K562 (cell line): Measurements from ENCODE around the gene HK1. TPM values are rescaled to one million over a fixed set of nuclear protein-coding genes. Genes with fewer than 3 reads are reported as not detected.
A peak's percentile ranks its signal among the peaks of the same experiment; 100 is the strongest.

ENCODE experiments used
- ATF7 ChIP-seq: fragments of 450-650 bp; IDR thresholded peaks from 2 replicates; pipeline ENCODE4 v1.7.1; 2014; ENCODE audit warnings: mild to moderate bottlenecking, moderate library complexity
- CEBPB ChIP-seq: fragments of 450-650 bp; IDR thresholded peaks from 2 replicates; pipeline ENCODE4 v1.6.1; 2016; ENCODE audit warnings: missing genetic modification characterization, missing compliant biosample characterization
- CREBBP ChIP-seq: IDR thresholded peaks from one replicate; pipeline ENCODE4 v1.6.1; 2012; ENCODE audit warnings: low read depth, mild to moderate bottlenecking, control low read depth, inconsistent platforms, low read length
- CTCF ChIP-seq, 3 experiments: IDR thresholded peaks in 2 of 3; conservative IDR thresholded peaks in 1 of 3; 2 replicates each; pipeline ENCODE4 v1.5.1; 2011 to 2012; ENCODE audit warnings: low read length in 3 of 3, mild to moderate bottlenecking in 3 of 3, control low read depth in 2 of 3, improper control_type of control experiment in 1 of 3, inconsistent platforms in 1 of 3, low read depth in 1 of 3, mixed read lengths in 1 of 3, moderate library complexity in 1 of 3; ENCODE audit not compliant: insufficient read depth in 2 of 3
- ESRRA ChIP-seq: fragments of 450-650 bp; IDR thresholded peaks from 2 replicates; pipeline ENCODE4 v1.6.1; 2014; ENCODE audit warnings: low read depth, mild to moderate bottlenecking, moderate library complexity, borderline replicate concordance
- FOXA3 ChIP-seq, 2 experiments: fragments of 450-650 bp in 1 of 2; sonication (generic) in 1 of 2; formaldehyde crosslinking; IDR thresholded peaks in 1 of 2; conservative IDR thresholded peaks in 1 of 2; 2 replicates each; pipeline versions ENCODE4 v1.4.0 to v1.8.0; 2020 to 2022; ENCODE audit warnings: mild to moderate bottlenecking in 2 of 2, missing genetic modification reagents in 1 of 2
- FOXK2 ChIP-seq, 2 experiments: fragments of 450-650 bp; IDR thresholded peaks in 1 of 2; conservative IDR thresholded peaks in 1 of 2; 2 replicates each; pipeline ENCODE4 v1.6.1; 2016; ENCODE audit warnings: low read depth in 2 of 2, mild to moderate bottlenecking in 1 of 2
- HCFC1 ChIP-seq: IDR thresholded peaks from 2 replicates; pipeline ENCODE4 v1.6.1; 2012; ENCODE audit warnings: low read depth, low read length, improper control_type of control experiment
- MYNN ChIP-seq, 2 experiments: sonication (generic); formaldehyde crosslinking in 1 of 2; IDR thresholded peaks; 2 replicates each; pipeline versions ENCODE4 v1.5.0 to v1.6.1; 2016 to 2020; ENCODE audit warnings: antibody characterized with exemption in 1 of 2, missing genetic modification reagents in 1 of 2
- POLR2G ChIP-seq: fragments of 200-400 bp; formaldehyde crosslinking; IDR thresholded peaks from 2 replicates; pipeline ENCODE4 v1.6.1; 2017; ENCODE audit warnings: low read depth, mild to moderate bottlenecking, antibody characterized with exemption, low read length, moderate library complexity
- SAFB2 ChIP-seq: fragments of 200-400 bp; formaldehyde crosslinking; IDR thresholded peaks from 2 replicates; pipeline ENCODE4 v1.6.1; 2018; ENCODE audit warnings: borderline replicate concordance, low read length, low read depth, moderate library complexity; ENCODE audit not compliant: severe bottlenecking
- THAP12 ChIP-seq: fragments of 250-450 bp; sonication (Bioruptor Pico); IDR thresholded peaks from 2 replicates; pipeline ENCODE4 v1.9.0; 2021; ENCODE audit warnings: mild to moderate bottlenecking, inconsistent platforms
- USF1 ChIP-seq: sonication (generic); formaldehyde crosslinking; IDR thresholded peaks from 2 replicates; pipeline ENCODE4 v1.9.0; 2022; ENCODE audit warnings: mild to moderate bottlenecking, missing genetic modification reagents
- ZNF740 ChIP-seq, 3 experiments: fragments of 200-800 bp in 1 of 3; sonication (Bioruptor generic) in 1 of 3; sonication (generic) in 1 of 3; formaldehyde crosslinking in 1 of 3; IDR thresholded peaks; 2 replicates each; pipeline versions ENCODE4 v1.6.1 to v1.8.0; 2016 to 2022; ENCODE audit warnings: mild to moderate bottlenecking in 2 of 3, missing compliant biosample characterization in 2 of 3, missing genetic modification characterization in 2 of 3, missing genetic modification reagents in 1 of 3
- polyA plus RNA-seq, 8 experiments: library from polyadenylated mRNA; depleted of rRNA in 4 of 8; stranded (reverse) in 5 of 8; unstranded in 3 of 8; fragments of >200 nt; fragmentation: Nextera tagmentation in 2 of 8; fragmentation: Illumina TruSeq in 1 of 8; extraction: Ambion mirVana in 2 of 8; extraction: Trizol in 1 of 8; gene quantifications; 2 replicates each; pipeline versions ENCODE4 v1.2.1 to v1.2.3, GENCODE V29; 2011 to 2014; ENCODE audit warnings: inconsistent platforms in 1 of 8, missing spikeins in 1 of 8
- total RNA-seq, 7 experiments: library from RNA; depleted of rRNA in 6 of 7; stranded (reverse); fragments of >200 nt in 6 of 7; fragmentation: Illumina TruSeq in 2 of 7; extraction: Trizol in 2 of 7; gene quantifications; 2 replicates each; pipeline versions ENCODE4 v1.2.1 to v1.2.3, GENCODE V29; 2011 to 2021; ENCODE audit warnings: low replicate concordance in 1 of 7
- TF ChIP-seq, protein P1 (sequence below): fragments of 450-650 bp; IDR thresholded peaks from 2 replicates; pipeline ENCODE4 v1.6.1; 2016; ENCODE audit warnings: borderline replicate concordance

The HK1 gene
- total and polyA plus RNA-seq, 9 of the 15 experiments (the other 6 are each of a cell fraction or from before 2014, with no cell fraction given), result 29.2 to 444 (median 193) TPM

- TF ChIP-seq CEBPB (tag), result peak; percentile 99
- peak in 1 of 2 experiments; percentile 21; a peak in 1 of 4 replicates for TF ChIP-seq FOXK2 (conservative IDR thresholded peaks at IDR 0.05 in 1 of 2, IDR thresholded peaks at IDR 0.05 in 1 of 2; ENCODE audit: low read depth in 2 of 2)
- peak; percentile 34; the same call in 1 of the 2 replicates for TF ChIP-seq POLR2G
- peak; percentile 52; the same call in 1 of the 2 replicates for TF ChIP-seq ATF7
- peak; percentile 35; the same call in 1 of the 2 replicates for TF ChIP-seq THAP12 (CRISPR knock-in tag)
- peak; percentile 7 to 83; a peak in 1 of 4 replicates for TF ChIP-seq FOXA3 (CRISPR knock-in tag; conservative IDR thresholded peaks at IDR 0.05 in 1 of 2, IDR thresholded peaks at IDR 0.05 in 1 of 2)
- TF ChIP-seq CREBBP, result no peak
- TF ChIP-seq ESRRA, result peak; percentile 27; the same call in 1 of the 2 replicates
- TF ChIP-seq USF1 (CRISPR knock-in tag), result peak; percentile 22; the same call in 1 of the 2 replicates
- TF ChIP-seq, protein P1, sequence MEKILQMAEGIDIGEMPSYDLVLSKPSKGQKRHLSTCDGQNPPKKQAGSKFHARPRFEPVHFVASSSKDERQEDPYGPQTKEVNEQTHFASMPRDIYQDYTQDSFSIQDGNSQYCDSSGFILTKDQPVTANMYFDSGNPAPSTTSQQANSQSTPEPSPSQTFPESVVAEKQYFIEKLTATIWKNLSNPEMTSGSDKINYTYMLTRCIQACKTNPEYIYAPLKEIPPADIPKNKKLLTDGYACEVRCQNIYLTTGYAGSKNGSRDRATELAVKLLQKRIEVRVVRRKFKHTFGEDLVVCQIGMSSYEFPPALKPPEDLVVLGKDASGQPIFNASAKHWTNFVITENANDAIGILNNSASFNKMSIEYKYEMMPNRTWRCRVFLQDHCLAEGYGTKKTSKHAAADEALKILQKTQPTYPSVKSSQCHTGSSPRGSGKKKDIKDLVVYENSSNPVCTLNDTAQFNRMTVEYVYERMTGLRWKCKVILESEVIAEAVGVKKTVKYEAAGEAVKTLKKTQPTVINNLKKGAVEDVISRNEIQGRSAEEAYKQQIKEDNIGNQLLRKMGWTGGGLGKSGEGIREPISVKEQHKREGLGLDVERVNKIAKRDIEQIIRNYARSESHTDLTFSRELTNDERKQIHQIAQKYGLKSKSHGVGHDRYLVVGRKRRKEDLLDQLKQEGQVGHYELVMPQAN, result no peak
- TF ChIP-seq HCFC1, result 0 out of 2 replicates have a peak, but pooled peaks have one; percentile 42
- TF ChIP-seq CTCF (IDR thresholded peaks at IDR 0.05 in 2 of 3, conservative IDR thresholded peaks at IDR 0.05 in 1 of 3; ENCODE audit: insufficient read depth in 2 of 3, low read depth in 1 of 3, low read length in 3 of 3), result peak; percentile 92 to 98 (median 97)
- no peak for TF ChIP-seq SAFB2
- TF ChIP-seq ZNF740 (CRISPR knock-in tag; IDR thresholded peaks at IDR 0.05), result 0 out of 2 replicates have a peak, but pooled peaks have one; percentile 62
- no peak for TF ChIP-seq ZNF740 (tag; IDR thresholded peaks at IDR 0.05)
- TF ChIP-seq MYNN (IDR thresholded peaks at IDR 0.05), result peak; percentile 71; the same call in 1 of the 2 replicates
- no peak for TF ChIP-seq MYNN (CRISPR knock-in tag; IDR thresholded peaks at IDR 0.05)
Observed at GRCh38 chr10:69392481-69393000, 114.2 kb downstream of the HK1 start (continued).
